CD4-positive, CD25-positive, alpha-beta regulatory T cell (primary cell): ENCODE measurements around the gene STARD10. TPM values are rescaled to one million over a fixed set of nuclear protein-coding genes. Genes with fewer than 3 reads are reported as not detected.

Experiments used
- ATAC-seq, 2 donors: fragments of 150-1000 bp; cut with Tn5 transposase; one replicate each; pipeline ENCODE4 v1.10.0; 2021; ENCODE audit warnings: low read depth in 2 of 2, moderate number of reproducible peaks in 2 of 2, moderate library complexity in 1 of 2
- DNase-seq, 3 donors: peaks; one replicate each; pipeline versions ENCODE4 v3.0.0 to v3.0.0-alpha.2; 2012 to 2022; ENCODE audit warnings: mixed read lengths in 1 of 3
- H3K27ac ChIP-seq: one replicate; pipeline ENCODE4 v1.7.0; 2013; ENCODE audit warnings: mild to moderate bottlenecking, low read length; ENCODE audit not compliant: insufficient read depth, poor library complexity, severe bottlenecking
- H3K27me3 ChIP-seq: one replicate; pipeline ENCODE4 v1.7.0; 2013; ENCODE audit warnings: low read length; ENCODE audit not compliant: control insufficient read depth, insufficient read depth
- H3K36me3 ChIP-seq: one replicate; pipeline ENCODE4 v1.7.0; 2013; ENCODE audit warnings: mild to moderate bottlenecking, low read length, moderate library complexity; ENCODE audit not compliant: control insufficient read depth, insufficient read depth
- H3K4me1 ChIP-seq: 2 replicates; pipeline ENCODE4 v1.7.0; 2013; ENCODE audit warnings: mild to moderate bottlenecking, low read length; ENCODE audit not compliant: insufficient read depth, control insufficient read depth, poor library complexity, severe bottlenecking
- H3K4me3 ChIP-seq: one replicate; pipeline ENCODE4 v1.7.0; 2013; ENCODE audit warnings: low read depth, mild to moderate bottlenecking, low read length, moderate library complexity
- H3K9me3 ChIP-seq, 2 experiments: 1 replicate in 1 of 2; 2 replicates in 1 of 2; pipeline ENCODE4 v1.7.0; 2013; ENCODE audit warnings: low read length in 2 of 2, mild to moderate bottlenecking in 1 of 2, moderate library complexity in 1 of 2; ENCODE audit not compliant: control insufficient read depth in 2 of 2
- H3K27ac Mint-ChIP-seq, 3 donors: one replicate each; pipeline ENCODE4 v1.8.0; 2020 to 2022; ENCODE audit warnings: mild to moderate bottlenecking in 3 of 3, mixed read lengths in 3 of 3, moderate library complexity in 2 of 3
- H3K27me3 Mint-ChIP-seq: one replicate; pipeline ENCODE4 v1.8.0; 2022; ENCODE audit warnings: mild to moderate bottlenecking, mixed read lengths
- H3K36me3 Mint-ChIP-seq: one replicate; pipeline ENCODE4 v1.8.0; 2020; ENCODE audit warnings: mixed read lengths
- H3K4me1 Mint-ChIP-seq, 4 donors: one replicate each; pipeline ENCODE4 v1.8.0; 2020 to 2022; ENCODE audit warnings: mixed read lengths in 4 of 4, mild to moderate bottlenecking in 1 of 4
- H3K4me3 Mint-ChIP-seq, 4 donors: one replicate each; pipeline ENCODE4 v1.8.0; 2020 to 2022; ENCODE audit warnings: mild to moderate bottlenecking in 4 of 4, mixed read lengths in 4 of 4, moderate library complexity in 3 of 4
- H3K9me3 Mint-ChIP-seq, 7 donors: one replicate each; pipeline ENCODE4 v1.8.0; 2020 to 2022; ENCODE audit warnings: mixed read lengths in 7 of 7, mild to moderate bottlenecking in 3 of 7, moderate library complexity in 2 of 7
- polyA plus RNA-seq, 4 donors: library from polyadenylated mRNA; unstranded; fragments of 300-500 nt; fragmentation: Illumina TruSeq; gene quantifications; one replicate each; pipeline ENCODE4 v1.2.3, GENCODE V29; 2021
- total RNA-seq: library from RNA; stranded (reverse); gene quantifications from one replicate; pipeline ENCODE4 v1.2.3, GENCODE V29; 2022

STARD10 gene
- total and polyA plus RNA-seq, 5 donors from 2014 or later, result 11.2 to 16.8 (median 13.9) TPM

DNA sequence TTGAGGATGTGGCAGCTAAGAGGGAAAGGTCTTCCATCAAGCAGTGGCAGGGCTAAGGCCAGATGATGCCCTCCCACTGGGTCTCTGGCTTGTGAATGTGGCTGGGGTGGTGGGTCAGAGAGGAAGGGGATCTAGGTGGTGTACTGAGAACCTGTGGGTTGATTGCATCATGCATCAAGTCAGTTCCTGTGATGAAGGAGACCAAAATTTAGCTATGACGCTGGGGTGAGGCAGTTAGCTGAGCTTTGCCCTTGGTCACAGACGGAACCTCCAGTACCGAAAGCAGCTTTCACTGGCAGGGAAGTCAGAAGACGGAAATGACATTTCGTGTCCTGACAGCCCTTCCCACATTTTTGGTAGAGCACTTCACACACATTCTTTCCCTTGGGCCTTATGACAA, 41.1 kb upstream of the STARD10 start:
- Histone ChIP-seq H3K4me1 (no peaks in the 10 kb centered on the region), H3K36me3 (peaks cover 38% of the 10 kb centered on the region), H3K27me3 (no peaks in the 10 kb centered on the region), H3K27ac (no peak overlapping the region), H3K9me3 (no peaks in the 10 kb centered on the region), H3K4me3 (no peak overlapping the region)
- Mint-ChIP-seq H3K9me3 (peaks cover 0 to 2% (median 0%) of the 10 kb centered on the region in 7 donors), H3K27me3 (no peaks in the 10 kb centered on the region), H3K36me3 (peaks cover 19% of the 10 kb centered on the region), H3K27ac (peak overlapping the region in 2 of 3 donors; percentile 43 to 89), H3K4me3 (peak overlapping the region in 1 of 4 donors; percentile 3), H3K4me1 (peaks cover 0 to 10% (median 5%) of the 10 kb centered on the region in 4 donors)
- ATAC-seq (no peak), DNase-seq (no peak)

DNA sequence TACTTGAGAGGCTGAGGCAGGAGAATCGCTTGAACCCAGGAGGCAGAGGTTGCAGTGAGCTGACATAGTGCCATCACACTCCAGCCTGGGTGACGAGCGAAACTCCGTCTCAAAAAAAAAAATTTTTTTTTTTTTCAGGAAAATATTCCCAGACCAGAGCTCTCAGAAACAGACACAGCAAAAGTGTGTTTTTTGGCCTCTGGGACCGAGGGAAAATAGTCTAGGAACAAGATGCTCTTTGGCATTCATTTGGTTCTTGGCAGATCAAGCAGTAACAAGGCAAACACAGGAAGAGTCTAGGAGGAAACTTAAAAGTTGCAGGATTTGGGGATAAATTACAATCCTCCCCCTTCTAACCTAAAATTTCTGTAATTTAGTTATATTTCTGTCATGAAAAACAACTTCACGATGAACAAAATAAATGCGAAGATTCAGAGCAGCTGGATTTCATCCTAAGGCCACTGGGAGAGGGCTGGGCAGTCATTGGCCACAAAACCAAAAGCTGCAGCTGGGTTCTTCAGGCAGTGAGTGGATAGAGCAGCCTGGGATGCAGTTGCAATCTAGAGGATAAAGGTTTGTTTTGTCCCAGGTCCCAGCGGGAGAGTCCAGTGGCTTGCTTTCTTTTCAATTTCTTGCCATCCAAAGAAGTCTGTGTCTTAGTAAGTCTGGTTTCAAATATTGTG, 40.1 kb upstream of the STARD10 start:
- H3K27me3 ChIP-seq, result no peaks in the 10 kb centered on the region
- no peaks in the 10 kb centered on the region for H3K9me3 ChIP-seq
- Mint-ChIP-seq H3K27me3 (no peaks in the 10 kb centered on the region), H3K4me1 (peaks cover 0 to 10% (median 4%) of the 10 kb centered on the region in 4 donors), H3K9me3 (peaks cover 0 to 2% (median 0%) of the 10 kb centered on the region in 7 donors), H3K36me3 (peaks cover 12% of the 10 kb centered on the region), H3K4me3 (no peak overlapping the region), H3K27ac (peak overlapping the region; percentile 28 to 89 (median 48))
- no peak overlapping the region for H3K4me3 ChIP-seq
- ATAC-seq (no peak), DNase-seq (no peak)
- H3K4me1 ChIP-seq, result no peaks in the 10 kb centered on the region
- peaks cover 32% of the 10 kb centered on the region for H3K36me3 ChIP-seq
- H3K27ac ChIP-seq, result no peak overlapping the region

DNA sequence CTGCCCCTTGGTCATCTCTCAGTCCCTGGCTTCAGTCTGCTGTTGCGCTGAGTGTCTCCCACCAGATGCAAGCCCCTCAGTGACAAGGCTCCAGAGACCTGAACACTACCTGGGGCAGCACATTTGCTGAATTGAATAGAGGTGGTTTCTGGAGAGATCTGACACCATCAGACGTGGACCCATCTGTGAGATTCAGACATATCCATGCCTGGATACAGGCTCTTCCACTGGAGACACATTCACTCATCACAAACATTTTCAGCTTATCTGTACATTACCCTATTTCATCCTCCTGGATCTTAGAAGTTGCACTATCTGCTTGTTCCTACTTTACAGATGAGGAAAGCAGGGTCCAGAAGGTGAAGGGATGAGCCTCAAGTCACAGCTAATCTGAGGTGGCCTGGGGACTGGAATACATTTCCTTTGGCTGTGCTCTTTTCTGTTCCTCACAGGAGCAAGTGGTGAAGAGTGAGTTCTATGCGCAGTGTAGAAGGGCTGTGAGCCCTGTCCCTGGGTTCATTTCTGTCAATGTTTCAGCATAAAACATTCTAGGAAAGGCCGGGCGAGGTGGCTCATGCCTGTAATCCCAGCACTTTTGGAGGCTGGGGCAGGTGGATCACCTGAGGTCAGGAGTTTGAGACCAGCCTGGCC, 39.4 kb upstream of the STARD10 start:
- H3K27me3 ChIP-seq, result no peaks in the 10 kb centered on the region
- Mint-ChIP-seq H3K4me1 (peaks cover 0 to 13% (median 1%) of the 10 kb centered on the region in 4 donors), H3K27me3 (no peaks in the 10 kb centered on the region), H3K4me3 (no peak overlapping the region), H3K36me3 (peaks cover 8% of the 10 kb centered on the region), H3K27ac (peak overlapping the region in 2 of 3 donors; percentile 53 to 89), H3K9me3 (no peaks in the 10 kb centered on the region)
- ATAC-seq (no peak), DNase-seq (no peak)
- no peak overlapping the region for H3K27ac ChIP-seq
- peaks cover 2% of the 10 kb centered on the region for H3K4me1 ChIP-seq
- H3K36me3 ChIP-seq, result peaks cover 32% of the 10 kb centered on the region
- H3K9me3 ChIP-seq, result no peaks in the 10 kb centered on the region
- H3K4me3 ChIP-seq, result no peak overlapping the region

DNA sequence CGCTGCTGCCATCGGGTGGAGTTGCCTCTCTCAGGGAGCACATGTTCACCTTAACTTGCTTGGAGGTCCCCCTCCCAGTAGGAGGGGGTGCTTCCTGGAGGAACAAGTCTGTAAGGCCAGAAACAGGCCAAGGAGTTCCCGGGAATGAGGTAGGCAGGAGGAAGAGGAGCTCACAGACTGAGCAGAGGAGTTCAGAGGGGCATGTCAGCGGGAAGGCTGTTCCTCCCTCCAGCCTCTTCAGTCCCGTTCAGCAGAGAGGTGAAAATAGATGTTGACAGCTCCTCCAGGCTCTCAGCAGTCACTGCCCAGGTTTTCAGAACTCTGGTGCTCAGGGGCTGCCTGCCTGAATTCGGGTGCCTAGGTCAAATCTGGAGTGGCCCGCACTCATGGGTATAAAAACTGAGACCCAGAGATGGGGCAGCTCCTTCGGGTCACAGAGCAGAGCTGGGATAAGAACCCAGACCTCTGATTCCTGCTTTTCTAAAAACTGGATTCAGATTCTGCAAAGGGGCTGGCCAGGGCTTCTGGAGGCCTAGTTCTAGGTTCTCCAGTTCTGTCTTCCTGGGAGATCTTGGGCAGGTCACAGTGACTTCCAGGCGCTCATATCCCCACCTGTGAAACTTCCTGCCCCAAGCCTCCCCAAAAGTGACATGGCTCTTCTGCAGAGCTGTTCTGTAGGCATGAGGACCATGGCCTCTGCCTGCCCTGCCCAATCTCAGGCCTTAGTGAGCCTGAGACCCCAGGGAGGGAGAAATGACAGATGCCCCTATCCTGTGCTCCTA, 38.6 kb upstream of the STARD10 start:
- Mint-ChIP-seq H3K9me3 (no peaks in the 10 kb centered on the region), H3K36me3 (peaks cover 8% of the 10 kb centered on the region), H3K27me3 (no peaks in the 10 kb centered on the region), H3K27ac (peak overlapping the region in 2 of 3 donors; percentile 88 to 89), H3K4me3 (no peak overlapping the region), H3K4me1 (peaks cover 0 to 18% (median 4%) of the 10 kb centered on the region in 4 donors)
- Histone ChIP-seq H3K4me3 (no peak overlapping the region), H3K9me3 (no peaks in the 10 kb centered on the region), H3K27ac (no peak overlapping the region), H3K36me3 (peaks cover 26% of the 10 kb centered on the region), H3K27me3 (no peaks in the 10 kb centered on the region), H3K4me1 (peaks cover 6% of the 10 kb centered on the region)
- DNase-seq (no peak), ATAC-seq (no peak)

DNA sequence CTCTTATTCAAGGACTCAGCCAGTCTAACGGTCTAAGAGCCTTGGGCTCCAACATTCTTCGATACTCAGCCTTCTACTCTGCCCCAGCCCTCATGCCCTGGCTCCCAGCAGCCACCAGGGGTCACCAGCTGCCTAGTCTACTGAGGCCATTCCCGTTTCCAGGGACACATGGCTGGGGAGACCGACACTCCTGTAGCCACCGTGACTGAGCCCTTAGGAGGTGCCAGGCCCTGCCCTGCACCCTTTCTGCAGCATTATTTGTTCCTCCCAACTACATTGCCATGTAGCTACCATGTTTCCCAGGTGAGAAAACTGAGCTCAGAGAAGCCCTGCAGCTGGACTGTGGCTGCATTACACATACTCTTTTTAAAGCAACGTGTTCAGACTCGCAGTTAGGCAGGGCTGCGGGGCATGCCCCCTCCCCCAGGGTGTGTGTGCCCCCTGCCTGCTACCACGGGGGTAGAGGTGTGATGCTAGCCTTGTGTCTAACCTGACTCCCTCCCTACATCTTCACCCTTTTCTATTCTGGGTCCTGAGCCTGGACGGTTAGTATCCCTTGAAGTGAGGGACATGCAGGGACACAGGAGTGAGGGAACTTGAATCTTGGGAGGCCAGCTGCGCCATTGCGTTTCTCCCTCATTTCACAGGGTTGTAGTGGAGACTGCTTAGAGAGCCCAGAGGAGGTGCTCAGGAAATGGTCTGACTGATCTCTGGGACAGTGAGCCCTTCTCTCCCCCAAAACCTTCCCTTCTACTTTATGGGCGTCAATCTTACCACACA, 37.9 kb upstream of the STARD10 start:
- H3K27ac Mint-ChIP-seq, result peak overlapping the region; percentile 15 to 88 (median 84)
- H3K36me3 ChIP-seq, result peaks cover 22% of the 10 kb centered on the region
- DNase-seq, result peak; percentile 42 to 52 (median 45)
- H3K27me3 ChIP-seq, result no peaks in the 10 kb centered on the region
- no peaks in the 10 kb centered on the region for H3K27me3 Mint-ChIP-seq
- peaks cover 0 to 18% (median 4%) of the 10 kb centered on the region in 4 donors for H3K4me1 Mint-ChIP-seq
- H3K9me3 Mint-ChIP-seq, result no peaks in the 10 kb centered on the region
- H3K27ac ChIP-seq, result no peak overlapping the region
- H3K4me3 ChIP-seq, result no peak overlapping the region
- no peak overlapping the region for H3K4me3 Mint-ChIP-seq
- no peaks in the 10 kb centered on the region for H3K9me3 ChIP-seq
- peaks cover 8% of the 10 kb centered on the region for H3K36me3 Mint-ChIP-seq
- ATAC-seq, result peak; percentile 65 to 68
- peaks cover 6% of the 10 kb centered on the region for H3K4me1 ChIP-seq

DNA sequence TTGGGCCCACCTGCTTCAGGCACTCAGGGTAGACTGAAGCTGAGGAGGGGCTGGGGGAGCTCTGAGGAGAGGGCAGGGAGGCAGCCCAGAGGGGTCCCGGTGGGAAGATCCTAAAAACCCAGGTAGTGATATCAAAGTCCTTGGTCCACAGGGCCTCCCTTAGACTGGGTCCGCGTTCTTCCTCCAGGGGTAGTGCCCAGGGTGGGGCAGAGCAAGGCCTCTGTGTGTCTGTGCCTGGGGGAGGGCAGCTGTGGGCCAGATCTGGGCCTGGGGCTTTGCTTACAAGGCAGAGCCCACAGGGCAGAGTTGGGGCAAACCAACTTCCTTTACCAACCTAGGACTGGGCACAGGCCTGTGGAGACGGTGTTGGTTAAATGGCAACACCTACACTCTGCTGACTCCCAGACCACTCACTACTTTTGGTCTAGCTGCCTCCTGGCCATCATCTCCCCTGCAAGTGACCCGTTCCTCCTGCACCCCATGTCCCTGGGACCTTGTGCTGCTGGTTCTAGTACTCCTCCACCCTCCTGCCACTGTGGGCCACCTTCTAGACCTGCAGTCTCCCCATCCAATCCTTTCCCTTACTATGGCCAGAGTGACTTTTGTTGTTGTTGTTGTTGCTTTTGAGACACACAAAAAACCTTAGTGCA, 36.2 kb upstream of the STARD10 start:
- Histone ChIP-seq H3K27ac (no peak overlapping the region), H3K4me1 (peaks cover 6% of the 10 kb centered on the region), H3K27me3 (no peaks in the 10 kb centered on the region), H3K9me3 (no peaks in the 10 kb centered on the region), H3K4me3 (no peak overlapping the region), H3K36me3 (peaks cover 20% of the 10 kb centered on the region)
- H3K36me3 Mint-ChIP-seq, result peaks cover 4% of the 10 kb centered on the region
- peak overlapping the region in 2 of 3 donors; percentile 69 for H3K27ac Mint-ChIP-seq
- H3K4me3 Mint-ChIP-seq, result peak overlapping the region in 1 of 4 donors; percentile 61
- no peak for ATAC-seq
- DNase-seq, result no peak
- H3K27me3 Mint-ChIP-seq, result no peaks in the 10 kb centered on the region
- no peaks in the 10 kb centered on the region for H3K9me3 Mint-ChIP-seq
- H3K4me1 Mint-ChIP-seq, result peaks cover 0 to 18% (median 7%) of the 10 kb centered on the region in 4 donors

DNA sequence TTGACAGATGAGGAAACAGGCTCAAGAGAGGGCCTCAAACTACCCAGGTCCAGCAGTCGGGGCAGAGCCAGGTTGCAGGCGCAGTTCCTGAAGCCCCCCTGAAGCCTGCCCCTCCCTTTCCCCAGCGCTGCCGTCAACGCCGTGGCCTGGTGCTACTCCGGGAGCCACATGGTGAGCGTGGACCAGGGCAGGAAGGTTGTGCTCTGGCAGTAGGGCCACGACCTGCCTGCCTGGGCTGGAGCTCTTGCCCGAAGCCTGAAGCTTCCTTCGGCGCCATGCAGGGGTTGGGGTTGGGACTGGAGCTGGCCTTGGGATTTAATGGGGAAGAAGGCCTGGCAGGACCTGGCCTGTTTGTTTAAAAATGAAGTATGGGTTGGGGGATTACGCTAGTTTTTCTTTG, 35.3 kb upstream of the STARD10 start:
- ATAC-seq, result no peak
- Mint-ChIP-seq H3K27ac (peak overlapping the region in 2 of 3 donors; percentile 29 to 78), H3K36me3 (peaks cover 4% of the 10 kb centered on the region), H3K27me3 (no peaks in the 10 kb centered on the region), H3K9me3 (no peaks in the 10 kb centered on the region), H3K4me1 (peaks cover 0 to 22% (median 9%) of the 10 kb centered on the region in 4 donors), H3K4me3 (peak overlapping the region in 1 of 4 donors; percentile 35)
- Histone ChIP-seq H3K36me3 (peaks cover 22% of the 10 kb centered on the region), H3K27ac (no peak overlapping the region), H3K27me3 (no peaks in the 10 kb centered on the region), H3K4me1 (peaks cover 6% of the 10 kb centered on the region), H3K4me3 (no peak overlapping the region), H3K9me3 (no peaks in the 10 kb centered on the region)
- no peak for DNase-seq
